ENCODE measurements around the gene CCDC9B.

The CCDC9B gene

DNA sequence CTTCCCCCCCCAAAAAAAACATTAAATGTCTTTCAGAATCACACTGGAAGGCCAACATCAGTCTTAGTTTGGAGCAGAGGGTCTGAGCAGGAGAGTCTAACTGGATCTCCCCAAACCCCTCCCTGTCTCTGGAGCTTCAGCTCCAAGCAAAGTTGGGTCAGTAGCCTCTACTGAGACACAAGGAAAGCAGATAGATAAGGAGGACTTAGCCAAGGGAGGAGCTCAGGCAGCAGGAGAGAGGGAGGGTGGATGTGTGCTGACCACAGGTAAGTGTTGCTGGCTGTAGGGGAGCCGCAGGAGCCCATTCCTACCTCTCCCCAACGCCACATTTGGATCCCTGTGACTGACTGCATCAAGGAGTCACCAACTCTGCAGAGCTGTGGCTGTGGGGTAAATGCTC is 40.0 kb downstream of the CCDC9B start:
- no peaks in the 10 kb centered on the region for H3K36me3 ChIP-seq (ENCODE audit: insufficient read depth, low read length)
- H2AFZ ChIP-seq (ENCODE audit: low read depth, low read length): no peak overlapping the region
- H3K4me1 ChIP-seq (ENCODE audit: insufficient read depth, low read length): peaks cover 2% of the 10 kb centered on the region
- H3K27me3 ChIP-seq (ENCODE audit: insufficient read depth, low read length): no peaks in the 10 kb centered on the region
- H3K4me3 ChIP-seq (ENCODE audit: low read length): no peak overlapping the region
- peaks cover 6% of the 10 kb centered on the region for H3K9me3 ChIP-seq (ENCODE audit: low read length)

DNA sequence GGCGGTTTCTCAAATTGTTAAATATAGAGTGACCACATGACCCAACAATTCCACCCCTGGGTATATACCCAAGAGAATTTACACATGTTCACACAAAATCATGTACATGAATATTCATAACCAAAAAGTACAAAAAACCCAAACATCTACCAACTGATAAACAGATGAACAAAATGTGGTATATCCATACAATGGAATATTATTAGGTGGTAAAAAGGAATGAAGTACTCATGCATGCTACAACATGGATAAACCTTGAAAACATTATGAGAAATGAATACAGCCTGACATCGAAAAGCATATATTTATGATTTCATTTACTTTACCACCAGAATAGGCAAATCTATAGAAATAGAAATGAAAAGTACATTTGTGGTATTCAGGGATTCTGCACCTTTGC is 40.4 kb downstream of the CCDC9B start:
- Histone ChIP-seq H3K4me3 (ENCODE audit: low read length) (no peak overlapping the region), H3K36me3 (ENCODE audit: insufficient read depth, low read length) (no peaks in the 10 kb centered on the region), H3K27me3 (ENCODE audit: insufficient read depth, low read length) (no peaks in the 10 kb centered on the region), H3K9me3 (ENCODE audit: low read length) (peaks cover 6% of the 10 kb centered on the region), H2AFZ (ENCODE audit: low read depth, low read length) (no peak overlapping the region), H3K4me1 (ENCODE audit: insufficient read depth, low read length) (peaks cover 5% of the 10 kb centered on the region)

- no peak overlapping the region for H2AFZ ChIP-seq (ENCODE audit: low read depth, low read length)
- no peaks in the 10 kb centered on the region for H3K36me3 ChIP-seq (ENCODE audit: insufficient read depth, low read length)
- H3K4me3 ChIP-seq (ENCODE audit: low read length): no peak overlapping the region
- H3K9me3 ChIP-seq (ENCODE audit: low read length): peaks cover 6% of the 10 kb centered on the region
- H3K4me1 ChIP-seq (ENCODE audit: insufficient read depth, low read length): peaks cover 25% of the 10 kb centered on the region
- no peaks in the 10 kb centered on the region for H3K27me3 ChIP-seq (ENCODE audit: insufficient read depth, low read length)
Measured at GRCh38 chr15:40298216-40298935, 42.4 kb downstream of the CCDC9B start.

DNA sequence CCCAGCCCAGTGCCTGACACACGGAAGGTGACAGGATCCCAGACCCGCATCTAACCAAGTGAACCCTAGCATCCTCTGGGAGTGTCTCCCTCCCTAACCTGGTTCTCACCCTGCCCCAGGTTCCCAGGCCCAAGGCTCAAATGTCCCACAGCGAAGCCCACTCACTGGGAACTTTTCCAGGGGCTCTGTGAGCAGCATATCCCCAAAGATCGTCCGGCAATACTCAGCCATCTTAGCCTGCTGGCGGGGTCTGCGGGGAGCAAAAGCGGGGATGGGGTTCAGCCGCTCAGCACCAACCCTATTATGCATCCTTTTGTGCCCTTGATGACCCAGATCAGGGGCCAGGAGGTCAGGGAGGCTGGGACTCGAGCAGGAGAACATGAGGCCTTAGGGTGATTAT is 43.4 kb downstream of the CCDC9B start:
- H3K4me1 ChIP-seq (ENCODE audit: insufficient read depth, low read length): peaks cover 34% of the 10 kb centered on the region
- H3K9me3 ChIP-seq (ENCODE audit: low read length): peaks cover 6% of the 10 kb centered on the region
- H2AFZ ChIP-seq (ENCODE audit: low read depth, low read length): no peak overlapping the region
- no peak overlapping the region for H3K4me3 ChIP-seq (ENCODE audit: low read length)
- H3K27me3 ChIP-seq (ENCODE audit: insufficient read depth, low read length): no peaks in the 10 kb centered on the region
- no peaks in the 10 kb centered on the region for H3K36me3 ChIP-seq (ENCODE audit: insufficient read depth, low read length)

DNA sequence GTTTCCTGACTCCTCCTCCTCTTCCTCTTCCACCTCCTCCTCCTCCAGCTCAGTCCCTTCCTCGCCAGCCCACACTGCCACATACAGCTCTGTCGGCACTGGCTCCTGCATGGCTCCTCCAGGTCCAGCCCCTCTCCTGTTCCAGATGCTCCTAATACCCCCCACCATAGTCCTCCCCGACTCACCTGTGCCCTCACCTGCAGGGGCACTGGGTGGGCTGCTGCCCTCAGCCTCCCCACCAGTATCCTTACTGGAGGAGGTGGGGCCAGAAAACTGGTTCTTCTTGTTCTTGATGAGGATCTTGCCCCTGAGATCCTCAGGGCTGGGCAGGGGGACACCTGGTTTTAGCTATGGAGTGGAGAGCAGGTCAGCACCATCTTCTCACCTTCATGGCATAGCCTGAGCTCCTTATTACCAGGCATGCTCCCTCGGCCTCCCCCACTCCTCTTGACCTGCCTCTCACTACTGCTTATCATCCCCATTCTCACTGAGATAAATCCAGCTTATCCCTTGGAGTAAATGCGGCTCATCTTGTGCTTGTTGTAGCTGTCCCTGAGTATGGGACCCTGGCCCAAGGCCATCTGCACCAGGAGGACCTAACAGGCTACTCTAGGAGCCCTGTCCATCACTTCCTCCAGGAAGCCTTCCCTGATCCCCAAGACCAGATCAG is 44.0 kb downstream of the CCDC9B start:
- Histone ChIP-seq H3K36me3 (ENCODE audit: insufficient read depth, low read length) (no peaks in the 10 kb centered on the region), H3K27me3 (ENCODE audit: insufficient read depth, low read length) (no peaks in the 10 kb centered on the region), H3K4me1 (ENCODE audit: insufficient read depth, low read length) (peaks cover 34% of the 10 kb centered on the region), H3K4me3 (ENCODE audit: low read length) (no peak overlapping the region), H2AFZ (ENCODE audit: low read depth, low read length) (no peak overlapping the region), H3K9me3 (ENCODE audit: low read length) (peaks cover 6% of the 10 kb centered on the region)

DNA sequence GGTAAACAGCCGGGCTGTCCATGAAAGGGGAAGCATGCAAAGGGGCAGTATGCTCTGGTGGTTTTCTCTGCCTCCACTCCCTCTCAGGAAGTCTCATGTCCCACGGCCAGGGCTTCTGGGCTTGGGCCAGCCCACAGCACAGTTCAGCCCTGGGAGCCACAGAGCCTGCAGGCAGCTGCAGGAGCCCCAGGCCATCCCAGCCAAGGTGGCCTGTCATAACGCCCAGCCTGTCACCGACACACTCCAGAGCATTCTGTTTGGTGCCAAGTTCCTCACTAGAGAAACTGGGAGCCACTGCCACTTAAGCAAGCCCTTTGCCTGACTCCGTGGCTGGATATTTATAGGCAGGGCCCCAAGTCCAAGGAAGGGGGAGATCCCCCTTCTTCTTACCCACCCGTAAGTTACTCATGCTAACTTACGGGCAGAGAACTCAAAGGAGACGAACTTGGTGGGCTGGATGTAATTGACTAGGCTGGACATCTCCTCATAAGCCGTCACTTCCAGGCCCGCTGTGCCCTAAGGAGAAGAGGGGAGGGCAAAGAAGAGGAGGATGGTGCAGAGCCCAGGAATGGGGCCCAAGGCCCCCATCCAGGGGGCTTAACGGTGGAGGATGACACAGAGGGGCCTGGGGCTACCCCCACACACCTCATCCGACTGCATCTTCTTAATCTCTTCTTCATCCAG is 44.7 kb downstream of the CCDC9B start:
- Histone ChIP-seq H3K4me1 (ENCODE audit: insufficient read depth, low read length) (peaks cover 34% of the 10 kb centered on the region), H2AFZ (ENCODE audit: low read depth, low read length) (no peak overlapping the region), H3K9me3 (ENCODE audit: low read length) (peaks cover 6% of the 10 kb centered on the region), H3K27me3 (ENCODE audit: insufficient read depth, low read length) (no peaks in the 10 kb centered on the region), H3K36me3 (ENCODE audit: insufficient read depth, low read length) (no peaks in the 10 kb centered on the region), H3K4me3 (ENCODE audit: low read length) (no peak overlapping the region)

GRCh38 chr15:40295297-40295696 is 45.4 kb downstream of the CCDC9B start:
- H3K36me3 ChIP-seq (ENCODE audit: insufficient read depth, low read length): no peaks in the 10 kb centered on the region
- no peaks in the 10 kb centered on the region for H3K27me3 ChIP-seq (ENCODE audit: insufficient read depth, low read length)
- H3K9me3 ChIP-seq (ENCODE audit: low read length): peaks cover 4% of the 10 kb centered on the region
- H2AFZ ChIP-seq (ENCODE audit: low read depth, low read length): no peak overlapping the region
- H3K4me1 ChIP-seq (ENCODE audit: insufficient read depth, low read length): peaks cover 38% of the 10 kb centered on the region
- H3K4me3 ChIP-seq (ENCODE audit: low read length): no peak overlapping the region

GRCh38 chr15:40293905-40294895 is 46.5 kb downstream of the CCDC9B start:
- Histone ChIP-seq H3K36me3 (ENCODE audit: insufficient read depth, low read length) (no peaks in the 10 kb centered on the region), H3K4me3 (ENCODE audit: low read length) (no peak overlapping the region), H3K9me3 (ENCODE audit: low read length) (peaks cover 3% of the 10 kb centered on the region), H3K4me1 (ENCODE audit: insufficient read depth, low read length) (peaks cover 40% of the 10 kb centered on the region), H2AFZ (ENCODE audit: low read depth, low read length) (no peak overlapping the region), H3K27me3 (ENCODE audit: insufficient read depth, low read length) (no peaks in the 10 kb centered on the region)

- Histone ChIP-seq H3K4me1 (ENCODE audit: insufficient read depth, low read length) (peaks cover 40% of the 10 kb centered on the region), H3K27me3 (ENCODE audit: insufficient read depth, low read length) (no peaks in the 10 kb centered on the region), H3K9me3 (ENCODE audit: low read length) (peaks cover 2% of the 10 kb centered on the region), H3K4me3 (ENCODE audit: low read length) (no peak overlapping the region), H3K36me3 (ENCODE audit: insufficient read depth, low read length) (no peaks in the 10 kb centered on the region), H2AFZ (ENCODE audit: low read depth, low read length) (no peak overlapping the region)
Measured at GRCh38 chr15:40293006-40293405, 47.7 kb downstream of the CCDC9B start.

DNA sequence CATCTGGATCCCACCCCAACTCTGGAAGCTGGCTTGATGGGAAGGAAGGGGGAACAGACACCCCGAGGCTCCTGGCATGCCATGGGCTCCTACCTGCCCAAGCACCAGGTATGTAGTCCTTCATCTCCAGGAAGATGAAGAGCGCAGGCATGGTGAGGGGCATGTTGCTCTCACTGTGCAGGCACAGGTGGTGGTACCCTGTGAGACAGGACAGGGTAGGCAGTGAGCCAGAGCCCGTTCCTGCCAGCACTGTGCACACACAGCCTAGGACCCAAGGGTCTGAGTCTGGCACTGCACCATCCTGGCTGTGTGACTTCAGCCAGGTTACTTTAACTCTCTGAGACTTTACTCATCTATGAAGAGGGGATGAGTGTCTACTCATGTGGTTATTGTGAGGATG is 48.5 kb downstream of the CCDC9B start:
- Histone ChIP-seq H3K4me3 (ENCODE audit: low read length) (no peak overlapping the region), H3K36me3 (ENCODE audit: insufficient read depth, low read length) (no peaks in the 10 kb centered on the region), H3K4me1 (ENCODE audit: insufficient read depth, low read length) (peaks cover 41% of the 10 kb centered on the region), H3K27me3 (ENCODE audit: insufficient read depth, low read length) (no peaks in the 10 kb centered on the region), H2AFZ (ENCODE audit: low read depth, low read length) (no peak overlapping the region), H3K9me3 (ENCODE audit: low read length) (peaks cover 2% of the 10 kb centered on the region)

DNA sequence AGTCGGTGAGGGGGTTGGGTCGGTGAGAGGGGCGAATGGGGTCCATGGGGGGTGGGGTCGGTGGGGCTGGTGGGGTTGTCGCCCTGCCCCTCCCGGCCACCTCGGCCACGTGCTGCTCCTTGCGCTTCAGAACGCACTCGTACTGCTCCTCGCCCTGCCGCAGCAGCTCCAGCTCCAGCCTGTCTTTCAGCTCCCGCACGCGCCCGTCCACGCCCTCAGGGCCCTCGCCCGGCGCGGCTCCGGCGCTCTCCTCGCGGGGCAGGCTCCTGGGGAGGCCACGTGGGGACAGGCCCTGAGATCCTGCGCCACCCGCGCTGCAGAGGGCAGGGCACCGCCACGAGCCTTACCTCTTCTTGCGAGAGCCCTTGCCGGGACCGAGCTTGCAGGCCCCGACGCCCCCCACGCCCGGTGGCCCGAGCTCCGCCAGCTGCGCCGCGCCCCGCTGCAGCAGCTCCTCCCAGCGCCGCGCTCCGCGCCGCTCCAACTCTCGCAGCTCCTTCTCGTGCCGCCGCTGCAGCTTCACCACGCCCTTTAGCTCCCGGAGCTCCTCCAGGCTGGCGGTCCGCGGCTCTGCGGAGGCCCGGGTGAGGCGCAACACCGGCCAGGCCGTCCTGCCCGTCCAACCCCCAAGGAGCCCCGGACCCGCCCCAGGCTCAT is 49.7 kb downstream of the CCDC9B start:
- H3K4me1 ChIP-seq (ENCODE audit: insufficient read depth, low read length): peaks cover 52% of the 10 kb centered on the region
- no peak overlapping the region for H3K4me3 ChIP-seq (ENCODE audit: low read length)
- H3K36me3 ChIP-seq (ENCODE audit: insufficient read depth, low read length): no peaks in the 10 kb centered on the region
- no peak overlapping the region for H2AFZ ChIP-seq (ENCODE audit: low read depth, low read length)
- H3K9me3 ChIP-seq (ENCODE audit: low read length): no peaks in the 10 kb centered on the region
- no peaks in the 10 kb centered on the region for H3K27me3 ChIP-seq (ENCODE audit: insufficient read depth, low read length)

GRCh38 chr15:40290545-40290917 is 50.2 kb downstream of the CCDC9B start:
- H3K36me3 ChIP-seq (ENCODE audit: insufficient read depth, low read length): no peaks in the 10 kb centered on the region
- no peaks in the 10 kb centered on the region for H3K27me3 ChIP-seq (ENCODE audit: insufficient read depth, low read length)
- peaks cover 54% of the 10 kb centered on the region for H3K4me1 ChIP-seq (ENCODE audit: insufficient read depth, low read length)
- no peak overlapping the region for H3K4me3 ChIP-seq (ENCODE audit: low read length)
- no peaks in the 10 kb centered on the region for H3K9me3 ChIP-seq (ENCODE audit: low read length)
- no peak overlapping the region for H2AFZ ChIP-seq (ENCODE audit: low read depth, low read length)
